Measurements from ENCODE around the gene KDR. TPM values are rescaled to one million over a fixed set of nuclear protein-coding genes. Genes with fewer than 3 reads are reported as not detected.

KDR gene
- total RNA-seq, 4 donors from 2014 or later, result 24.7 to 66.9 (median 33.4) TPM

DNA sequence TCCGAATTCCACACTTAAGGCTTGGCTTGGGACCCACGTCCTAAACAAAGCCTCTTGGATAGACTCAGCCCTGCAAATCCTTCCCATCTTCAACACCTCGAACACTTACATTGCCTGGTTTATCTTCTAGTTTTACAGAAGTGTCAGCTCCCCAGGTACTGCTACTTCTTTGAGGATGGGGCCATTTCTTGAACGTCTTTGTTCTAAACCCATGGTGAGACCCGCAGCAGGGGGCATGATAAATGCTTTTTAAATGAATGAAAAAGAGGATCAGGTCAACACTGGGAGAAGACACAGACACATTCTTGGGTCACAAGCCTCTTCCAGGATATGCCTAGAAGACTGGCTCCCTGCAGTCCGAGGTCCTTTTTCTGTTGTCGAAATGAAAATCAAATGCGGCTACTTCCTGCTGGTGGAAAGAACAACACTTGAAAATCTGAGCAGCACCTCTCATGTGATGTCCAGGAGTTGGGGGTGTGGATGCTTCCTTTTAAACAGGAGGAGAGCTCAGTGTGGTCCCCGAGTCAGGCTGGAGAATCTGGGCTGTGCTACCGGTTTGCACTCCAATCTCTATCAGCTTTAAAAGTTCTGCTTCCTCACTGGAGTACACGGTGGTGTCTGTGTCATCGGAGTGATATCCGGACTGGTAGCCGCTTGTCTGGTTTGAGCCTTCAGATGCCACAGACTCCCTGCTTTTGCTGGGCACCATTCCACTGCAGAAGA is 45.8 kb downstream of the KDR start:
- H3K4me1 ChIP-seq, result peaks cover 0 to 12% (median 0%) of the 10 kb centered on the region in 3 donors
- TF ChIP-seq POLR2A (IDR thresholded peaks at IDR 0.05), result no peak
- TF ChIP-seq EP300 (IDR thresholded peaks at IDR 0.05), result no peak
- TF ChIP-seq POLR2AphosphoS5 (IDR thresholded peaks at IDR 0.05), result no peak
- TF ChIP-seq, protein P1, sequence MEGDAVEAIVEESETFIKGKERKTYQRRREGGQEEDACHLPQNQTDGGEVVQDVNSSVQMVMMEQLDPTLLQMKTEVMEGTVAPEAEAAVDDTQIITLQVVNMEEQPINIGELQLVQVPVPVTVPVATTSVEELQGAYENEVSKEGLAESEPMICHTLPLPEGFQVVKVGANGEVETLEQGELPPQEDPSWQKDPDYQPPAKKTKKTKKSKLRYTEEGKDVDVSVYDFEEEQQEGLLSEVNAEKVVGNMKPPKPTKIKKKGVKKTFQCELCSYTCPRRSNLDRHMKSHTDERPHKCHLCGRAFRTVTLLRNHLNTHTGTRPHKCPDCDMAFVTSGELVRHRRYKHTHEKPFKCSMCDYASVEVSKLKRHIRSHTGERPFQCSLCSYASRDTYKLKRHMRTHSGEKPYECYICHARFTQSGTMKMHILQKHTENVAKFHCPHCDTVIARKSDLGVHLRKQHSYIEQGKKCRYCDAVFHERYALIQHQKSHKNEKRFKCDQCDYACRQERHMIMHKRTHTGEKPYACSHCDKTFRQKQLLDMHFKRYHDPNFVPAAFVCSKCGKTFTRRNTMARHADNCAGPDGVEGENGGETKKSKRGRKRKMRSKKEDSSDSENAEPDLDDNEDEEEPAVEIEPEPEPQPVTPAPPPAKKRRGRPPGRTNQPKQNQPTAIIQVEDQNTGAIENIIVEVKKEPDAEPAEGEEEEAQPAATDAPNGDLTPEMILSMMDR (IDR thresholded peaks at IDR 0.05), result no peak
- H3K9me3 ChIP-seq, result no peaks in the 10 kb centered on the region
- no peak overlapping the region for H3K4me3 ChIP-seq
- 55 to 65% methylated on average over 8 to 12 of the region's 14 CpGs for WGBS, 2 donors (ENCODE audit: low coverage in 1 of 2)
- no peaks in the 10 kb centered on the region for H3K27me3 ChIP-seq
- peaks cover 0 to 57% of the 10 kb centered on the region in 2 donors for H3K36me3 ChIP-seq
- peak overlapping the region in 3 of 4 donors; percentile 27 to 70 (median 38) for H3K27ac ChIP-seq
- ATAC-seq, result no peak

DNA sequence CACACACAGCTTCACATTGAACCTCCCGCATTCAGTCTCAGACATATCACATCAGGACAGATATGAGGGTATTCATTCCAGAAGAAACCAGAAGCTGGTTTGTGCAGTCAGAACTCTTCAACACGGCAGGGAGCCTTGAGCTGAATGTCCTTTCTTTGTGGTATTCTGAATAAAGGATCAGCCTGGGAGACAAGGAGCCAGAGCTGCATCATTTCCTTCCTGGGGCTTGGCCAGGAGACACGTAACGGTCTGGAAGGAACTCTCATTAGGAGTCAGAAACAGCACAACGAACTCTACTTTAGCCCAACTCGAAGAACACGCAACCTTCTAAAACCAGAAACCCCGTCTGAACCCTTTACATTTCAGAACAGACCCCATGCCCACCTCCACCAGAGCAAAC is 46.4 kb downstream of the KDR start:
- TF ChIP-seq EP300 (IDR thresholded peaks at IDR 0.05), result no peak
- TF ChIP-seq, protein P1 (IDR thresholded peaks at IDR 0.05), result no peak
- TF ChIP-seq POLR2A (IDR thresholded peaks at IDR 0.05), result no peak
- no peak for TF ChIP-seq POLR2AphosphoS5 (IDR thresholded peaks at IDR 0.05)
- peak overlapping the region in 3 of 4 donors; percentile 27 to 70 (median 38) for H3K27ac ChIP-seq
- H3K27me3 ChIP-seq, result no peaks in the 10 kb centered on the region
- ATAC-seq, result peak; percentile 60
- peaks cover 0 to 12% (median 0%) of the 10 kb centered on the region in 3 donors for H3K4me1 ChIP-seq
- H3K36me3 ChIP-seq, result peaks cover 0 to 52% of the 10 kb centered on the region in 2 donors
- 64% methylated on average over 3 to 8 of the region's 8 CpGs for WGBS, 2 donors (ENCODE audit: low coverage in 1 of 2)
- no peaks in the 10 kb centered on the region for H3K9me3 ChIP-seq
- H3K4me3 ChIP-seq, result no peak overlapping the region

DNA sequence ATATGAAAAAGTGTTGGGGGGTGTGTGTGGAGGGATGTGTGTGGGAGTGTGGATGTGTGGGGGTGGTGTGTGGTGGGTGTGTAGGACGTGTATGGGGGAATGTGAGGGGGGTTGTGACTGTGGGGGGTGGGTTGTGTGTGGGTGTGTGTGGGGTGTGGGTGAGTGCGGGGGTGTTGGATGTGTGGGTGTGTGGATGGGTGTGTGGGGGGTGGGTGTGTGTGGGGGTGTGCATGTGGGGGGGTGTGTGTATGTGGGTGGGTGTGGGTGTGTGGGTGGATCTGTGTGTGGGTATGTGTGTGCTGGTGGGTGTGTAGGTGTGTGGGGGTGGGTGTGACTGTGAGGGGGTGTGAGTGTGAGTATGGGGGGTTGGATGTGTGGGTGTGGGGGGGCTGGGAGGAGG is 47.8 kb downstream of the KDR start:
- ATAC-seq, result no peak
- 79% methylated on average over 2 of the region's 2 CpGs; no CpG with 5 or more reads in 1 of the 2 donors for WGBS, 2 donors (ENCODE audit: low coverage in 1 of 2)
- TF ChIP-seq POLR2A (IDR thresholded peaks at IDR 0.05), result no peak
- TF ChIP-seq, protein P1 (IDR thresholded peaks at IDR 0.05), result no peak
- TF ChIP-seq EP300 (IDR thresholded peaks at IDR 0.05), result no peak

DNA sequence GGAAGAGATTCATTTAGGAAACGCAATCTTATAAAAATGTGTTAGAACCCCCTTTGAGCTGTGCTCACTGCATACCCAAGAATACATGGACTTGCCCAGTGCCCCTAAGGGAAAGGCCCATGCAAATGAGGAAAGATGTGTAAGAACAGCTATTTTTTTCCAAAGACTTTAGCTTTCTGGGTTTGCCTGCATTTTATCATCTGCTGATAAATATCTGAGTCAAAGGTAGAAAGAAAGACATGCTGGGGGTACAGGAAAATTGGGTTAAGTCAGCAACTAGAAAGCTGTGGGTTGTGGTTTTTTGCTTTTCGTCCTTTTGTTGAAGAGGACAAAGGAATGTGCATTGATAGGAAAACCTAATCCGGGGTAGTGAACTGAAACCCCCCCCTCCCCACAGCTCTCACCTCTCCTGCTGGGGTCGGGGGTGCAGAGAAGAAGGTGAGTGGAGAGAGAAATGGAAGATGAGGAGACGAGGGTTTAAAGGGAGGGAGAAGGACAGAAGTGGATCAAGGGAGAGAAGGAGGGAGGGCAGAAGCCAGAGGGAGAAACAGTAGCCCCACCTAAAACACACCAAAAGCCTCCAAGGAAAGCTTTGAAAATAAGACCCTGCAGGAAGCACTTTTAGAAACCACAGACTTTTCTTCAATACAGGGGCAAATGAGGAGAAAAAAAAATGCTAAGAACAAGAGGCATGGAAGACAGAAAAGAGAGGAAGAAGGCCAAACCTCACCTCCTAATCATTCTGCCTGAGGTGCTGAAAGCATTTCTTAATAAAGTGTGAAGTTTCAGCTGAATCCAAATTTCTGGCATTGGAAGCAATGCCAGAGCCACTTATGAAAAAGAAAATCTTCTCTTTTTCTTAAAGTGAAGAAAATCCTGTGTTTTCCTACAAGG is 49.3 kb downstream of the KDR start:
- Histone ChIP-seq H3K4me1 (peaks cover 0 to 12% (median 0%) of the 10 kb centered on the region in 3 donors), H3K4me3 (no peak overlapping the region), H3K36me3 (peaks cover 0 to 23% of the 10 kb centered on the region in 2 donors), H3K27me3 (no peaks in the 10 kb centered on the region), H3K9me3 (no peaks in the 10 kb centered on the region), H3K27ac (no peak overlapping the region)
- ATAC-seq, result no peak
- WGBS, 2 donors (ENCODE audit: low coverage in 1 of 2), result 50 to 56% methylated on average over 4 to 5 of the region's 5 CpGs
- TF ChIP-seq, protein P1 (IDR thresholded peaks at IDR 0.05), result no peak
- no peak for TF ChIP-seq POLR2A (IDR thresholded peaks at IDR 0.05)
- no peak for TF ChIP-seq EP300 (IDR thresholded peaks at IDR 0.05)
- TF ChIP-seq POLR2AphosphoS5 (IDR thresholded peaks at IDR 0.05), result no peak

More for the DNA sequence above, 47.8 kb downstream of the KDR start:
- H3K9me3 ChIP-seq, result no peaks in the 10 kb centered on the region
- peaks cover 0 to 38% of the 10 kb centered on the region in 2 donors for H3K36me3 ChIP-seq
- no peak overlapping the region for H3K4me3 ChIP-seq
- H3K27me3 ChIP-seq, result no peaks in the 10 kb centered on the region
- peaks cover 0 to 12% (median 0%) of the 10 kb centered on the region in 3 donors for H3K4me1 ChIP-seq
- H3K27ac ChIP-seq, result no peak overlapping the region

Measured in gastroesophageal sphincter (tissue), 4 donors.